HL-60 (cell line): ENCODE results near the gene MRPL32.

Source experiments
- DNase-seq, 2 experiments: peaks; one replicate each; pipeline ENCODE4 v3.0.0-alpha.2; 2010 to 2020; ENCODE audit warnings: low read depth in 1 of 2, low spot score in 1 of 2
- H3K27ac ChIP-seq: fragments of 250-450 bp; sonication (Bioruptor Pico); replicated peaks from 2 replicates; pipeline ENCODE4 v1.5.1; 2020; ENCODE audit warnings: mild to moderate bottlenecking, moderate library complexity
- H3K27me3 ChIP-seq: fragments of 250-450 bp; sonication (Bioruptor Pico); 2 replicates; pipeline ENCODE4 v1.5.1; 2021; ENCODE audit warnings: mild to moderate bottlenecking, moderate library complexity; ENCODE audit not compliant: insufficient read depth, poor library complexity, severe bottlenecking
- H3K4me3 ChIP-seq: replicated peaks from 2 replicates; pipeline ENCODE4 v1.5.1; 2011; ENCODE audit warnings: mild to moderate bottlenecking, control low read depth, low read length; ENCODE audit not compliant: insufficient read depth
- GABPA ChIP-seq: IDR thresholded peaks from 2 replicates; pipeline ENCODE4 v1.6.1; 2012; ENCODE audit warnings: low read depth
- POLR2AphosphoS5 ChIP-seq: IDR thresholded peaks from 2 replicates; pipeline ENCODE4 v1.6.1; 2012; ENCODE audit warnings: low read depth
- SPI1 ChIP-seq: IDR thresholded peaks from 2 replicates; pipeline ENCODE4 v1.6.1; 2012; ENCODE audit warnings: low read depth, mild to moderate bottlenecking, borderline replicate concordance
- TF ChIP-seq, protein P1 (sequence below): IDR thresholded peaks from 2 replicates; pipeline ENCODE4 v1.6.1; 2012; ENCODE audit warnings: low read depth; ENCODE audit not compliant: insufficient replicate concordance
- TF ChIP-seq, protein P2 (sequence below): IDR thresholded peaks from one replicate; pipeline ENCODE4 v1.5.1; 2011; ENCODE audit warnings: low read length, control low read depth, inconsistent platforms; ENCODE audit not compliant: insufficient read depth

Gene MRPL32

DNA sequence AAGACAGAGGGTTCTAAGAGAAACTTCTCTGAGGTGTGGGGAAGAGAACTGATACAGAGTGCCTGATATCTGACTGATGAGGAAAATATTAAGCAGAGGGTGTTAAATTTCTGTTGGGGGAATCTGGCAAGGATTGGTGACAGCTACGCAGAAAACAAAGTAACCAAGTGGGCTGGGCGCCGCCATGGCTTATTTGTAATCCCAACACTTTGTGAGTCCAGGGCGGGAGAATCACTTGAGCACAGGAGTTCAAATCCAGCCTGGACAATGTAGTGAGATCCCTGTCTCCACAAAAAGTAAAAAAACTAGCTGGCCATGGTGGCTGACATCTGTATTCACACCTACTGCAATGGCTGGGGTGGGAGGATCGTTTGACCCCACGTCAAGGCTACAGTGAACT, 18.2 kb upstream of the MRPL32 start:
- TF ChIP-seq GABPA: no peak
- no peak for TF ChIP-seq SPI1
- TF ChIP-seq, protein P1, sequence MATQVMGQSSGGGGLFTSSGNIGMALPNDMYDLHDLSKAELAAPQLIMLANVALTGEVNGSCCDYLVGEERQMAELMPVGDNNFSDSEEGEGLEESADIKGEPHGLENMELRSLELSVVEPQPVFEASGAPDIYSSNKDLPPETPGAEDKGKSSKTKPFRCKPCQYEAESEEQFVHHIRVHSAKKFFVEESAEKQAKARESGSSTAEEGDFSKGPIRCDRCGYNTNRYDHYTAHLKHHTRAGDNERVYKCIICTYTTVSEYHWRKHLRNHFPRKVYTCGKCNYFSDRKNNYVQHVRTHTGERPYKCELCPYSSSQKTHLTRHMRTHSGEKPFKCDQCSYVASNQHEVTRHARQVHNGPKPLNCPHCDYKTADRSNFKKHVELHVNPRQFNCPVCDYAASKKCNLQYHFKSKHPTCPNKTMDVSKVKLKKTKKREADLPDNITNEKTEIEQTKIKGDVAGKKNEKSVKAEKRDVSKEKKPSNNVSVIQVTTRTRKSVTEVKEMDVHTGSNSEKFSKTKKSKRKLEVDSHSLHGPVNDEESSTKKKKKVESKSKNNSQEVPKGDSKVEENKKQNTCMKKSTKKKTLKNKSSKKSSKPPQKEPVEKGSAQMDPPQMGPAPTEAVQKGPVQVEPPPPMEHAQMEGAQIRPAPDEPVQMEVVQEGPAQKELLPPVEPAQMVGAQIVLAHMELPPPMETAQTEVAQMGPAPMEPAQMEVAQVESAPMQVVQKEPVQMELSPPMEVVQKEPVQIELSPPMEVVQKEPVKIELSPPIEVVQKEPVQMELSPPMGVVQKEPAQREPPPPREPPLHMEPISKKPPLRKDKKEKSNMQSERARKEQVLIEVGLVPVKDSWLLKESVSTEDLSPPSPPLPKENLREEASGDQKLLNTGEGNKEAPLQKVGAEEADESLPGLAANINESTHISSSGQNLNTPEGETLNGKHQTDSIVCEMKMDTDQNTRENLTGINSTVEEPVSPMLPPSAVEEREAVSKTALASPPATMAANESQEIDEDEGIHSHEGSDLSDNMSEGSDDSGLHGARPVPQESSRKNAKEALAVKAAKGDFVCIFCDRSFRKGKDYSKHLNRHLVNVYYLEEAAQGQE: no peak
- no peak for TF ChIP-seq POLR2AphosphoS5
- TF ChIP-seq, protein P2, sequence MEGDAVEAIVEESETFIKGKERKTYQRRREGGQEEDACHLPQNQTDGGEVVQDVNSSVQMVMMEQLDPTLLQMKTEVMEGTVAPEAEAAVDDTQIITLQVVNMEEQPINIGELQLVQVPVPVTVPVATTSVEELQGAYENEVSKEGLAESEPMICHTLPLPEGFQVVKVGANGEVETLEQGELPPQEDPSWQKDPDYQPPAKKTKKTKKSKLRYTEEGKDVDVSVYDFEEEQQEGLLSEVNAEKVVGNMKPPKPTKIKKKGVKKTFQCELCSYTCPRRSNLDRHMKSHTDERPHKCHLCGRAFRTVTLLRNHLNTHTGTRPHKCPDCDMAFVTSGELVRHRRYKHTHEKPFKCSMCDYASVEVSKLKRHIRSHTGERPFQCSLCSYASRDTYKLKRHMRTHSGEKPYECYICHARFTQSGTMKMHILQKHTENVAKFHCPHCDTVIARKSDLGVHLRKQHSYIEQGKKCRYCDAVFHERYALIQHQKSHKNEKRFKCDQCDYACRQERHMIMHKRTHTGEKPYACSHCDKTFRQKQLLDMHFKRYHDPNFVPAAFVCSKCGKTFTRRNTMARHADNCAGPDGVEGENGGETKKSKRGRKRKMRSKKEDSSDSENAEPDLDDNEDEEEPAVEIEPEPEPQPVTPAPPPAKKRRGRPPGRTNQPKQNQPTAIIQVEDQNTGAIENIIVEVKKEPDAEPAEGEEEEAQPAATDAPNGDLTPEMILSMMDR: no peak
- no peak overlapping the region for H3K4me3 ChIP-seq
- no peaks in the 10 kb centered on the region for H3K27me3 ChIP-seq
- no peak for DNase-seq
- peak overlapping the region; percentile 20 for H3K27ac ChIP-seq

DNA sequence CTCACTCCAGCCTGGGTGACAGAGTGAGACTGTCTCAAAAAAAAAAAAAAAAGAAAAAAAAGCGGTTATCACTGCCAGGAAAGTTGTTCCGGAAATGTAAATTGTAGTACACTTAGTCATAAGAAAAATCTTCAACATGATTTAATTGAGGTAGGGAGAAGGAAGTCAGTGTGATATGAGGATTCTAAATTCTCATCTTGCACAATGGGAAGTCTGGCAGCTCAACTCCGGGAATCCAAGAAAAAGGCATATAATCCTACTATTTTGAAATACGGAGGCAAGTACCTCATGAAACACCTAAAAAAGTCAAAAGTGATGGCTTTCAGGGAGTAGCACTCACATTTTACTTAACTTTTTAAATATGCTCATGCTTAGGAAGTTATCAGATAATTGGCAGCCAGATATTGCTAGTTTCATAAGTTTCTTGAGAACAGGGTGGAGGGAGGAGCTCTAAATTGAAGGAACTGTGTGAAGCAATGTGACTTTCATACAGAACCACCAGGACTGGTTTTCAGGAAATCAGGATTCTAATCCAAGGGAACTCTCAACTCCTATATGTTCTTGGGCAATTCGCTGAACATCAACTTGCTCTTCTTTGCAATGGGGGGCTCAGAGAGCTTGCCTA, 17.6 kb upstream of the MRPL32 start:
- TF ChIP-seq, protein P1: no peak
- TF ChIP-seq POLR2AphosphoS5 (no peak), SPI1 (no peak), GABPA (no peak)
- TF ChIP-seq, protein P2: no peak
- Histone ChIP-seq H3K27ac (no peak overlapping the region), H3K27me3 (no peaks in the 10 kb centered on the region), H3K4me3 (no peak overlapping the region)
- DNase-seq: no peak

DNA sequence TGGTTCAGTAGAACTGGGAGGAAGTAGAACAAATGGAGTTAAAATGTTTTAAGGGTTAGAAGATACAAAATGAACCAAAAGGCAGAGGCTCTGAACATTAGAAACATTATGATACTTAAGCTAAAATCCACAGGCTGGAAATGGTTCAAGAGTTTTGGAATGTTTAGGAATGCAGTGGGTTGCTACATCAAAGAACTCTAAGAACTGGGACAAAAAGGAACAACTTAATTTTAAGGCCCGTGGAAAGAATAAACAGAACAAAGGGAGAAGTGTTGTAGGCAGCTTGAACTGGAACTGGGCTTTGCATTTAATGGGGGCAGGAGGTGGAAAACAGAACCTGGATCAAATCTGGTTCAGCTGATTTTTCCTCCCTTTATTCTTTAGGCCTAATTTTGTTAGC, 16.8 kb upstream of the MRPL32 start:
- H3K4me3 ChIP-seq: no peak overlapping the region
- DNase-seq: no peak
- no peak overlapping the region for H3K27ac ChIP-seq
- no peaks in the 10 kb centered on the region for H3K27me3 ChIP-seq
- no peak for TF ChIP-seq SPI1
- TF ChIP-seq, protein P2: no peak
- TF ChIP-seq, protein P1: no peak
- TF ChIP-seq POLR2AphosphoS5: no peak
- no peak for TF ChIP-seq GABPA
